GM12872 (cell line): ENCODE results near the gene ANKRD55.

ENCODE experiments used
- TF ChIP-seq, protein P1 (sequence below): IDR thresholded peaks from 3 replicates; pipeline ENCODE4 v1.5.1; 2011; ENCODE audit warnings: low read depth, mild to moderate bottlenecking, low read length, moderate library complexity; ENCODE audit not compliant: insufficient read depth

ANKRD55 gene

DNA sequence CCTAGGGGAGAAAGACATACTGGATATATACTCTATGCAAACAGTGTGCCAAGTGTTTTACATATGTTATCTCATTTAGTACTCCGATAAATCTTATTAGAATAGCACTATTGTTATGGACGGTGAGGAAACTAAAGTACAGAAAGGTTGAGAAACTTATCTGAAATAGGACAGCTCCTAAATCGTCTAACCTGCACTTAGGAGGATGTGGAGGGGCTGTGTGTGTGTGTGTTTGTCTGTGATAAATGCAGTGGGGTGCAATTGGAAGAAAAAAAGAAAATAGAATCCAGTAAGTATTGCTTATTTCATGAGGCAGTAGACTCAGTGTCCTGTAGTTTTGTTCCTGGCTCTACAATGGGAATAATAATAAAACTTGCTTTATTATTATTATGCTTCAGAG, 131.9 kb downstream of the ANKRD55 start:
- TF ChIP-seq, protein P1, sequence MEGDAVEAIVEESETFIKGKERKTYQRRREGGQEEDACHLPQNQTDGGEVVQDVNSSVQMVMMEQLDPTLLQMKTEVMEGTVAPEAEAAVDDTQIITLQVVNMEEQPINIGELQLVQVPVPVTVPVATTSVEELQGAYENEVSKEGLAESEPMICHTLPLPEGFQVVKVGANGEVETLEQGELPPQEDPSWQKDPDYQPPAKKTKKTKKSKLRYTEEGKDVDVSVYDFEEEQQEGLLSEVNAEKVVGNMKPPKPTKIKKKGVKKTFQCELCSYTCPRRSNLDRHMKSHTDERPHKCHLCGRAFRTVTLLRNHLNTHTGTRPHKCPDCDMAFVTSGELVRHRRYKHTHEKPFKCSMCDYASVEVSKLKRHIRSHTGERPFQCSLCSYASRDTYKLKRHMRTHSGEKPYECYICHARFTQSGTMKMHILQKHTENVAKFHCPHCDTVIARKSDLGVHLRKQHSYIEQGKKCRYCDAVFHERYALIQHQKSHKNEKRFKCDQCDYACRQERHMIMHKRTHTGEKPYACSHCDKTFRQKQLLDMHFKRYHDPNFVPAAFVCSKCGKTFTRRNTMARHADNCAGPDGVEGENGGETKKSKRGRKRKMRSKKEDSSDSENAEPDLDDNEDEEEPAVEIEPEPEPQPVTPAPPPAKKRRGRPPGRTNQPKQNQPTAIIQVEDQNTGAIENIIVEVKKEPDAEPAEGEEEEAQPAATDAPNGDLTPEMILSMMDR = no peak

GRCh38 chr5:56100439-56101176, 132.5 kb downstream of the ANKRD55 start:
- TF ChIP-seq, protein P1 = no peak

DNA sequence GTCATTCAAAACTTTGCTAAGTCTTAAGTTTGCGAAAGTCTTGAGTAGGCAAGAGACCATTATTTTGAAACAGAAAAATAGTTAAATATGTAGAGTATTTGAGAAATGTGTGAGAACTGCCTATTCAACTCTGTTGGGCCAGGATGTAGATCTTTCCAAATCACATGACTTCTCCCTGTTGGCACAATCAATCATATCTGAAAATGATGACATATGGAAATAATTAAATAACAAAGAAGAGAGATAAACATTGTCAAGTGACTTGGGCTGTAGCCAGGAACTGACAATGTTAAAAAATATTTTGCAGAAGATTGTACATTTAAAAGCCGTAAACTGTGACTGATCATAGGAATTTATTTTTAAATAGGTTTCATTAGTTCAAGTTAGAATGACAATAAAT, 133.8 kb downstream of the ANKRD55 start:
- TF ChIP-seq, protein P1 = no peak

DNA sequence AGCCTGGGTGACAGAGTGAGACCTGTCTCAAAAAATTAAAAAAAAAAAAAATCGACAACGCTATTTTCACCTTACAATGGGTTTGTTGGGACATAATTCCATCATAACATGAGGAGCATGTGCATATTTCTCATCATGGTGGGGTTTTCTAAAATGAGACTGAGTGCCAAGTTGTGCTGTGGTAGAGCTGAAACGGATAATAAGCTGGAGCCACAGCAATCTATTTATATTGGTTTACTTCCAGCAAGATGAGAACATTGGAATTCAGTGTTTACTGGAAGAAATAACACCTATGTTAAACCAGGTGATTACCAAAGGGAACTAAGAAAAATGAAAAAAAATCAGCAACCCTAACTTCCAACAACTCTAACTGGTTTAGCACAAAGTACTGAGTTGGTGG, 136.1 kb downstream of the ANKRD55 start:
- TF ChIP-seq, protein P1 = no peak

- TF ChIP-seq, protein P1 = no peak
Observed at GRCh38 chr5:56095579-56096102, 137.5 kb downstream of the ANKRD55 start.

DNA sequence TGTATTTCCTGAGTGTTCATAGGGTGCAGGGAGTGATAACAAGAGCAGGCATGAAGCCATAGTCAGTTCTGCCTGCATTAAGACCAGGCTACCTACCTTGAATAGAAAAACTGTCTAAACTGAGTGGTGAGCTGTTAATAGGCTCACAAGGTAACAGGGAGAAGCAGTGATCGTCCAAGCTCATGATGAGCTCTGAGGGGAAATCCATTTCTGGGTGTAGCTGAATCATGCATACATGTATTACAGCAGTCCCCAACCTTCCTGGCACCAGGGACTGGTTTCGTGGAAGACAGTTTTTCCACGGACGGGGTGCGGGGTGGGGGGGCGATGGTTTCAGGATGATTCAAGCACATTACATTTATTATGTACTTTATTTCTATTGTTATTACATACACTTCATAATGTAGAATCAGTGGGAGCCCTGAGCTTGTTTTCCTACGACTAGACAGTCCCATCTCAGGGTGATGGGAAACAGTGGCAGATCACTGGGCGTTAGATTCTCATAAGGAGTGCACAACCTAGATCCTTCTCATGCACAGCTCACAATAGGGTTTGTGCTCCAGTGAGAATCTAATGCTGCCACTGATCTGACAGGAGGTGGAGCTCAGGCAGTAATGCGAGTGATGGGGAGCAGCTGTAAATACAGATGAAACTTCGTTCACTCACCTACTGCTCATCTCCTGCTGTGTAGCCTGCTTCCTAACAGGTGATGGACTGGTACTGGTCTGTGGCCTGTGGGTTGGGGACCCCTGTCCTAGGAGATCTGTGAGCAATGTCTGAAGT, 138.4 kb downstream of the ANKRD55 start:
- TF ChIP-seq, protein P1 = no peak

DNA sequence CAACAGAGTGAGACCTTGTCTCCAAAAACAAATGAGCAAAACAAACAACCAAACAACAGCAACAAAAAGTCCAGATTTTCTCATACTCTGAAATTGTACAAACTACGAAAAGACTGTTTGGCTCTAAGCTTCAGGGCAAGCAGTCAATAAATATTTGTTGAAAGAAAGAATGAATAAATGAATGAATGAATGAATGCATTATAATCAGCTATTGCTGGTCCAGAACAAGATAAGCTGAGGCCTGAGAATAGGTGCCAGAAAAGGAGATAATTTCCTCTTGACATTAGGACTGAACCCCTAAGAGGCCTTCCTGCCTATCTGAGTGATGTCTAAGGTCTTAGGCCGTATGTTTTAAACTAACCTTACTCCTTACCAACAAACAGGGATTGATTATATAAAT, 139.2 kb downstream of the ANKRD55 start:
- TF ChIP-seq, protein P1 = no peak
